Inflammatory macrophage treated with lipopolysaccharide for 1 hour (primary cell): ENCODE data around the gene AGGF1.
A peak's percentile ranks its signal among the peaks of the same experiment; 100 is the strongest.
"Not testable (repeated sequence)": the region's sequence is repeated elsewhere in the genome, so short reads cannot be mapped to it uniquely, and the experiment has no call there.

ENCODE experiments used
- DNase-seq, 2 donors: peaks; one replicate each; pipeline ENCODE4 v3.0.0-alpha.2; 2020 to 2022

Gene AGGF1, protein sequence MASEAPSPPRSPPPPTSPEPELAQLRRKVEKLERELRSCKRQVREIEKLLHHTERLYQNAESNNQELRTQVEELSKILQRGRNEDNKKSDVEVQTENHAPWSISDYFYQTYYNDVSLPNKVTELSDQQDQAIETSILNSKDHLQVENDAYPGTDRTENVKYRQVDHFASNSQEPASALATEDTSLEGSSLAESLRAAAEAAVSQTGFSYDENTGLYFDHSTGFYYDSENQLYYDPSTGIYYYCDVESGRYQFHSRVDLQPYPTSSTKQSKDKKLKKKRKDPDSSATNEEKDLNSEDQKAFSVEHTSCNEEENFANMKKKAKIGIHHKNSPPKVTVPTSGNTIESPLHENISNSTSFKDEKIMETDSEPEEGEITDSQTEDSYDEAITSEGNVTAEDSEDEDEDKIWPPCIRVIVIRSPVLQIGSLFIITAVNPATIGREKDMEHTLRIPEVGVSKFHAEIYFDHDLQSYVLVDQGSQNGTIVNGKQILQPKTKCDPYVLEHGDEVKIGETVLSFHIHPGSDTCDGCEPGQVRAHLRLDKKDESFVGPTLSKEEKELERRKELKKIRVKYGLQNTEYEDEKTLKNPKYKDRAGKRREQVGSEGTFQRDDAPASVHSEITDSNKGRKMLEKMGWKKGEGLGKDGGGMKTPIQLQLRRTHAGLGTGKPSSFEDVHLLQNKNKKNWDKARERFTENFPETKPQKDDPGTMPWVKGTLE

GRCh38 chr5:77030097-77031071 is at the start of gene AGGF1:
TSS of gene AGGF1 (plus strand) at chr5:77030404. CDS start at chr5:77030767, 363 bp downstream.
- DNase-seq: peak; percentile 89 to 91

GRCh38 chr5:76980518-76981144 is 49.6 kb upstream of the AGGF1 start:
- DNase-seq: no peak

DNA sequence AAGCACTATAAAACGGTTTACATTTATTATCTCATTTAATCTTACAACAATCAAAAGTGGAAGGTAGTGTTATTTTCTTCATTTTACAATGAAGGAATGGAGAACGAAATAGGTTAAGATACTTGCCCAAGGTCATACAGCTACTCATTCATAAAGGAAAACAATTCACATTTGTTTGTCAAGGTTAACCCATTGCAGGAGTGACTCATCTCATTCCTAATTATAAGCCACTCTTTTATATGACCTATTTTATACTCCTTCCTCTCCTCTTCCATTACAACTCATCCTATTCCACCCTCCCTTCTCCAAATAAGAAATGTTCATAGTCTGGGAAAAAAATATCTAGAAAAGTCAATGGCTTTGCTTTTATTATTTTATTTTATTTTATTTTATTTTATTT is 47.8 kb upstream of the AGGF1 start:
- DNase-seq: no peak

GRCh38 chr5:76983468-76983867 is 46.7 kb upstream of the AGGF1 start:
- no peak for DNase-seq

DNA sequence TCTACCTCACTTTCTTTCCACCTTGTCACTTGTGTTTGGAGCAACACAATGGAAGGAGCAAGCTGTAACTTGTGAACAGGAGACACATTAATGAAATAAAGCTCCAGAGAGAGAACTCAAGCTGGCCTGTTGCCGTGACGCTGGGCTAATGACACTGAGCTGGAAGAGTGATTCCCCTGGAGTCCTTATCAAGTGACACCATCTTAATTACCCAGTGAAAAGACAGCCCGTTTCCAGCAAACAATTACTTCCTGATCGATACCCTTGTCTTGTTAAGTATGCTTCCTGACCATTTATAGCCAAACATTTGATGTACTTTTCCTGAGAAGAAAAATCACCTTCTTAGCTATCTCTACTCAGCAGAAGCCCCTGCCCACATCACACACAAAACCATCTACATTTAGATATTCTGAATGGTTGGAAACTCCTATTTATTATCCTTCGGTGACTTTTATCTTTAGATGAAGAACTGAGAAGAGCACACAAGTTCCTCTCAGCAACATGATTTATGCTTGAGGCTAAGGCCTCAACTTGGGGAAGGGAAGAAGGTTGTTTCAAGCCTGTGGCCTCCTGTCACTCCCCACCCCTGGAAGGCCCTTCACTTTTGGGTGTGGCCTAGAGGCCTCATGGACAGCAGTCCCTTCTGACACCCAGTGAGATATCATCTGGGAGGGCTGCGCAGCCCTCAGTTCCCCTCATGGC is 43.2 kb upstream of the AGGF1 start:
- DNase-seq: no peak

GRCh38 chr5:76990899-76991459 is 39.2 kb upstream of the AGGF1 start:
- peak; percentile 68 to 87 for DNase-seq

DNA sequence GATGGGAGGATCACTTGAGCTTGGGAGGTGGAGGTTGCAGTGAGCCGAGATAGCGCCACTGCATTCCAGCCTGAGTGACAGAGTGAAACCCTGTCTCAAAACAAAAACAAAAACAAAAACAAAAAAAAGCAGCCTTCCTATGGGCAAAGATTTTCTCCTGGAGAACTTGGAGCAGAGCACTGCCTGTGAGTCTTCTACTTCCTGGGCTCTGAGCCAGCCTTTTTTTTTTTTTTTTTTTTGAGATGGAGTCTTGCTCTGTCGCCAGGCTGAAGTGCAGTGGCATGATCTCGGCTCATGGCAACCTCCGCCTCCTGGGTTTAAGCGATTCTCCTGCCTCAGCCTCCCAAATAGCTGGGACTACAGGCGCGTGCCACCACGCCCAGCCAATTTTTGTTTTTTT is 36.8 kb upstream of the AGGF1 start:
- not testable (repeated sequence) for DNase-seq

- no peak for DNase-seq
Observed at GRCh38 chr5:76994337-76994736, 35.9 kb upstream of the AGGF1 start.

DNA sequence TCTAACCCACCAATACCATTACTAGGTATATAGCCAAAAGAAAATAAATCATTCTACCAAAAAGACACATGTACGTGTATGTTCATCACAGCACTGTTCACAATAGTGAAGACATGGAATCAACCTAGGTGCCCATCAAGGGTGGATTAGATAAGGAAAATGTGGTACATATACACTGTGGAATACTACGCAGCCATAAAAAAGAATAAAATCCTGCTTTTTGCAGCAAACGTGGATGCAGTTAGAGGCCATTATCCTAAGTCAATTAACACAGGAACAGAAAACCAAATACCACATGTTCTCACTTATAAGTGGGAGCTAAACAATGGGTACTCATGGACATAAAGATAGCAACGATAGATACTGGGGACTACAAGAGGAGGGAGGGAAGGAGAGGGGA is 32.0 kb upstream of the AGGF1 start:
- not testable (repeated sequence) for DNase-seq

GRCh38 chr5:76999451-76999850 is 30.8 kb upstream of the AGGF1 start:
- DNase-seq: peak; percentile 78 to 84

- no peak for DNase-seq
Observed at GRCh38 chr5:77003246-77003645, 27.0 kb upstream of the AGGF1 start.

GRCh38 chr5:77006124-77006523 is 24.1 kb upstream of the AGGF1 start:
- DNase-seq: no peak

DNA sequence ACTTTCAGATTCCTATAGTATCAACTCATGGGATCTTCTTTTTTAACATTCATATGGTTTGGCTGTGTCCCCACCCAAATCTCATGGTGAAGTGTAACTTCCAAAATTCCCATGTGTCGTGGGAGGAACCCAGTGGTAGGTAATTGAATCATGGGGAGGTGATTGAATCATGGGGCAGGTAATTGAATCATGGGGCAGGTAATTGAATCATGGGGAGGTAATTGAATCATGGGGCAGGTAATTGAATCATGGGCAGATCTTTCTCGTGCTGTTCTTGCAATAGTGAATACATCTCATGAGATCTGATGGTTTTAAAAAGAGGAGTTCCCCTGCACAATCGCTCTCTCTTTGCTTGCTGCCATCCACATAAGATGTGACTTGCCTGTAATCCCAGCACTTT is 21.8 kb upstream of the AGGF1 start:
- no peak for DNase-seq

GRCh38 chr5:77010243-77010642 is 20.0 kb upstream of the AGGF1 start:
- no peak for DNase-seq

DNA sequence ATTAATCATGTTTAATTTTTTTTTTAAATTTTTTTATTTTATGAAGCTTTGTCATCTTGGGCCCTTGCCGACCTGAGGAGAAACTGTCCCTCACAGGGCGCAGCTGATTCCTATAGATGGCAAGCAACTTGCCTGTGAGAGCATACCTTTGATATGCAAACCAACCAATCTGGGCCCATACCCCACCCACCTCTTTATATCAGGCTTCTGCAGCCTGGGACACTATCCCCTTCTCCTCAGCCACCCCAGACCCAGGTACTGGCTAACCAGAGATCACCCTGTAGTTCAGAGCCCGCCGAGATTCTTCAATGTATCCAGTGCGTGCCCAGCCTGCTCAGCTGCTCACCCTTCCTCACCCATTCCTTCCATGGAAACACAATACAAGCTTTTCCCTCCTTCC is 18.7 kb upstream of the AGGF1 start:
- DNase-seq: no peak

DNA sequence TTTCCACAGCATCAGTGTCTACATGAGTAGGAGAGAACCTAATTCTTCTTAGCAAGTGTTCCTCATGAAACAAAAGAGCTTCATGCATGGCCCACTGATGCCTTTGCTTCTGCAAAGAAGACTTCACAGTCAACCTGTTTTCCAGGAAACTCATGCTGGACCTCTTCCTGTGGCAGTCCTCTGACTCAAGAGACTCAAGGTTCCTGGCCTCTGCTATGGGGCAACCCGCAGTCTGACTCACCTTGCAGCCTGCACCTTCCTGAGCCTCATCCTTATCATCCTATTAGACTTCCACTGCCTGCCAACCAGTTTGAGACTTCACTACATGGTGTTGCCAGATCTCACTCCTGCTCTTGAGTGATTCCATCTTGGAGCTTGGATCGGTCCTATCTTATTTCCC is 17.6 kb upstream of the AGGF1 start:
- DNase-seq: no peak

DNA sequence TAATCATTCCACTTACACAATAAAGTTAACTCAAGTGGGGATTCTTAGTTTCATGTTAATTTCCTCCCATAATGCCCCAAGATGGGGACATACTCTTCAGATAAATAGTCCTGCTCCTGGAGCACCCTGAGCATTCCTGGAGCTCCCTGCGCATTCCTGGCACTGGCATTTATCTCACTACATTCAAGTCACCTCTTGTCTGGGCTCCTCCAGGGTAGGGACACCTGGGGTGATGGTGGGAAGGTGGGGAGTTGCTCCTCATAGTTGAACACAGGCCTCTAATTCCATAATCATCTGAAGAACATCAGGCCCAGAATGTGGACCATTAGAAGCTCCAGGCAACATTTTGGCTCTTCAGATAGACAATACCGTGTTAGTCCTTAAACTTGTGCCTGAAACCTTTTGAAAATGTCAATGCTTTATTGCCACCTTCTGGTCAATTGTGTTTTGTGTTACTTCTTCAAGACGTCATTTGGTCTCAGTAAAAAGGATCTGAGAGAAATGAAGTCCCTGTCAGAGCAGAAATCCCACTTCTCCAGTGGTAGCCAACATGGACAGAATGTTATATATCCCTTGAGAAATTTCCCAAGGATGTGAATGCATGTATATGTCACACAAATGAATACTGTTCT is 14.2 kb upstream of the AGGF1 start:
- DNase-seq: peak; percentile 53 to 76

- DNase-seq: no peak
Observed at GRCh38 chr5:77016962-77017361, 13.2 kb upstream of the AGGF1 start.

DNA sequence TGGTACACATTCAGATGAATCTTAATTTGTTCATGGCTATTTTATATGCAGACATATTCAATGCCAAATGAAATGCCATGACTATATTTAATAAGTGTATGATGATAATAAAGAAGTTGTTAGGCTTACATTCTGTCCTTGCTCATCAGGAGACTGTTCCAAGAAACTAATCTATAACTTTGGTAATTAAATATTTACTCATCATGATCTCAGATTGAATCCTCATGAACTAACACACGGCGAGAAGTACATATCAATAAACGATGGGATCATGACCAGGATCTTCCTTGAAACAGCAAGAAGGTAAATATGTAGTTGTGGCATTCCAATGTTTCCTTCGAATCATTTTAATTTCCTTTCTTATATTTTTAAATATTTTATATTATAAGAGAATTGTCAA is 12.5 kb upstream of the AGGF1 start:
- DNase-seq: no peak

DNA sequence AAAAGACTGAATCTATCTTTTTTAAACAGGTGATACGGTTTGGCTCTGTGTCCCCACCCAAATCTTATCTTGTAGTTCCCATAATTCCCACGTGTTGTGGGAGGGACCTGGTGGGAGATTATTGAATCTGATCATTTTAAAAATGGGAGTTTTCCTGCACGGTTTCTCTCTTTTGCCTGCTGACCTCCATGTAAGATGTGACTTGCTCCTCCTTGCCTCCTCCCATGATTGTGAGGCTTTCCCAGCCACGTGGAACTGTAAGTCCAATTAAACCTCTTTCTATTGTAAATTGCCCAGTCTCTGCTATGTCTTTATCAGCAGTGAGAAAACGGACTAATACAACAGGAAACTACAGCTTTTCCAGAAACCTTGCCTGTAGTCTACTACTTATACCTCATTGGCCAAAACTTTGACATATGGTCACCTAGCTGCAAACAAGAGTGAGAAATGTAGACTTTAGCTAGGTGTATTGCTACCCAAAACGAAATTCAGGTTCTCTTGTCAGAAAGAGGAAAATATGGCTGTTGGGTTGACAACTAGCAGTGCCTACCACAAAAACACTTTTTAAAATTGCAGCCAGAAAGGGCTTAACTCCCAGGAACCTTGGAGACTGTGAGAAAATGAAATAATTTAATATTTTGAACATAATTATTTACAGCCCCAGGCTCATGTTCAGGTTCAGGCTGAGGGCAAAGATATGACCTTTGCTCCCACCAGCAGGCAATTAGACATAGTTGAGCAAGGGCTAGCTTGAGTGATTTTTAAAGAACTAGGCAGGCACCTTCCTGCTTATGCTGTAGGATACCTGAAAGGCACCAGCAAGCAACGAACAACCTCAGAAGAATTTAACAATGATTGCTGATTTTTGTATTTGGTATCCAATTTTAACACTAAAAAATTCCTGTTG is 7.4 kb upstream of the AGGF1 start:
- DNase-seq: no peak
